Central memory CD4-positive, alpha-beta T cell (primary cell): ENCODE data around the gene ADAMTS17.

Source experiments
- DNase-seq: peaks from one replicate; pipeline ENCODE4 v3.0.0; 2022

The ADAMTS17 gene

DNA sequence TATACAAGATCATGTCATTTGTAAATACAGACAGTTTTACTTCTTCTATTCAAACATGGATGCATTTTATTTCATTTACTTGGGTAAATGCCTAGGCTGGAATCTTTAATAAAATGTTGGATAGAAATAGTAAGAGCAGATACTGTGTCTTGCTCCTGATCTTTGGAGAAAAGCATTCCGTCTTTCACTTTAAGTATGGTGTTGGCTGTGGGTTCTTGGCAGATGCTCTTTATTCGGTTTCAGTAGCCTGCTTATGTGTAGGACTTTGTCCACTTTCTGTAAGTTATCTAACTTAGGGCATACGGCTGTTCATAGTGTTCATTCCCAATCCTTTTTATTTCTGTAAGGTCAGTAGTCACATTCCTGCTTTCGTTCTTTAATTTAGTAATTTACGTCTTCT, 303.0 kb downstream of the ADAMTS17 start:
- DNase-seq: no peak

DNA sequence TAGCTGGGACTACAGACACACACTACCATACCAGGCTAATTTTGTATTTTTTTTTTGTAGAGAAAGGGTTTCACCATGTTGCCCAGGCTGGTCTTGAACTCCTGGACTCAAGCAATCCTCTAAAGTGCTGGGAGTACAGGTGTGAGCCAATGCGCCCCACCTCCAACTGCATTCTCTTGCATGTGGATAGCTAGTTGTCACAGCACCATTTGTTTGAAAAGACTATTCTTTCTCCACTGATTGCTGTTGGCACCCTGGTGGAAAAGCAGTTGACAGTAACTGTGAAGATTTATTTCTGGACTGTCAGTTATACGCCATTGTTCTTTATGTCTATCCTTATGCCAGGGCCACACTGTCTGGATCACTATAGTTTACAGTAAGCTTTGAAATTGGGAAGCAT, 303.9 kb downstream of the ADAMTS17 start:
- no peak for DNase-seq

DNA sequence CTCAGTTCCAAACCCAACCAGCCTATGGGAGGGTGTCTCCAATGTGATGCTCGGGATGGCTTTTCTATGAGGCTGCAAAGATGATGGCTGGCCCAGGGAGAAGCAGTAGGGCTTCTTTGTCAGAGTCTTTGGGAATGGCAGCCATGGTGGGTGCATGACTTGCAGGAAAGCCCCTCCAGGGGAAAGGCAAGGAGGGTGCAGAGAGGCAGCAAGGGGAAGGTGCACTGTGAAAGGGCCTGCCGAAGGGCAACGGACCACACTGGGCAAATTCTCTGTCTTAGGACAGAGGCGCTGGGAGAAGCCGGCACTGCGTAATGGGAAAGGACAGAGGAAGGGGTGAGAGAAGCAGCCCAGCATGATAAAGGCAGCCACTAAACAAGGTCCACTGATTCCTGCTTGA, 305.8 kb downstream of the ADAMTS17 start:
- DNase-seq: no peak

DNA sequence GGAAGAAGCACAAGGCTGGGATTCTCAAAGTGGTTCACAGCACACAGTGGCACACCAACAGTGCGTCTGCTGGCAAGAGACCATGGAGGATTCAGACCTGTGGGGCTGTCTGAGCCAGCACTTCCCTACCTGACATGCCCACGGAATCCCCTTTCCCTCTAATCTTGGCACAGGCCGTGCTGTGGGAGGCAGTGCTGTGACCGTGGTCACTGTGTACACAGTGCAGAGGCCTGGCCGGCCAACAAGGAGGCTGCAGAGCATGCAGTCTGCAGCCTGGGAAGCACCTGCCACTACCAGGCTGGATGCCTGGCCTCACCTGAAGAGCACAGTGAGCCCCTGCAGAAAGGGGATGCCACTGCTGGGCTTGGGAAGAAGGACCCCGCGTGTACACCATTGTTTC, 307.6 kb downstream of the ADAMTS17 start:
- no peak for DNase-seq

DNA sequence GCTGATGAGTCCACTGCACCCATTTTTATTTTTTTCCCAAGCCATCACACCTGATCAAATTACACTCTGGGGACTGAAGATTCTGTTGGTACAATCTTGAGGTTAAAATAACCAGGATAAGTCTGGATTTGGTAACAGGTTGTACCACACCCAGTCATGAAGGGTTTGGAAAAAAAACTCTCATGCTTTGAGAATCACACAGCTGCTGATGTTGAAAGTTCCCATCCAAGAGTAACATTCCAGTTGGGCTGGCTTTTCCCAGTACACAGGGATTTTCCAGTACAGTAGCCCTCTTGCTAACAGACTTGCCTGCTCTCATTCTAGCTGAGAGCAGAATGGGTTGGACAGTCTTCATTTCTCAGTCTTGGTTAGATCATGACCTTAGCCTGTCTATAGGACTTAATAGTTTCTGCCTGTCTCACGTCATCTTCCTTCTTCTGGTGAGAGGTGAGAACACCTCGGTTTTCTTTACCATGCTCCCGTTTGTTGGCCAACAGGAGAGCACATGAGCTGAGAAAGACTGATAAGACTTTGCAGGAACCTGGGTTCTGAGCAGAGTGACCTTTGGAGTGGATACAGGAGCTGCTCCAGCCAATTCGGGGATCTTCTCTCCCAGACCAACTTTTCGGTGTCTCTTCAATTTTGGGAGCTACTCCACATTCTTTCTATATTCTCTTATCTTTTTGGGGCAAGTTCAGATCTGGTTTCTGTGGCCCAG, 308.5 kb downstream of the ADAMTS17 start:
- DNase-seq: no peak

DNA sequence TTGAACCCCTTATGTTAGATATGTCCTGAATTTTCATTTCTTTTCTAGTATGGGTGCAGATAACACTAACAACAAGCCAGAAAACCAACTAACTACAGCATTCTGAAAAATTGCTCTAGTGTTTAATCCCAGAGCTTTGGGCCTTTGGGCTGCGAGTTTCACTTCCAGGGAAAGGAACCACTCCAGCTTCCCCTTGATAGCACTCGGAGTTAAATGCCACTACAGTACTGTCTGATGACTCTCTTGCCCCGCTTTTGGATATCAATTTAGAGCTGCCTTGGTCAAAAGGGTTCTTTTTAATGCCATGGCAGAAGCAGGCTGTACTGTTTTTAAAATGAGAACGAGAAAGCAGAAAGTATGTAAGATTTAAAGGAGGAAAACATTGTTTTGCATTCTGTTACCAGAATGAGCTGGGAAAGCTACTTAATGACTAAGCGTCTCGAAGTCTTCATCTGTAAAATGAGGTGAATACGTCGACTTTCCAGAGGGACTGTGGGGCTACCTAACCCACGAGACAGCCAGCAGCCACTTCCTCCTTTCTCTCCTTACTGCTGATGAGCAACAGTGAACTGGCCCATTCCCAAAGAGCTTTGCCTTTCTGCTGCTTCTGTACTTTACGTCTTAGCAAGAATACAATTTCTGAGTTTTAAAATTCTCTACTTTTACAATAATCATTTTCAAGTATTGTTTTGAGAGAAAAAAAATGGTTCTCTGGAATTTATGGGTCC, 309.3 kb downstream of the ADAMTS17 start:
- no peak for DNase-seq

DNA sequence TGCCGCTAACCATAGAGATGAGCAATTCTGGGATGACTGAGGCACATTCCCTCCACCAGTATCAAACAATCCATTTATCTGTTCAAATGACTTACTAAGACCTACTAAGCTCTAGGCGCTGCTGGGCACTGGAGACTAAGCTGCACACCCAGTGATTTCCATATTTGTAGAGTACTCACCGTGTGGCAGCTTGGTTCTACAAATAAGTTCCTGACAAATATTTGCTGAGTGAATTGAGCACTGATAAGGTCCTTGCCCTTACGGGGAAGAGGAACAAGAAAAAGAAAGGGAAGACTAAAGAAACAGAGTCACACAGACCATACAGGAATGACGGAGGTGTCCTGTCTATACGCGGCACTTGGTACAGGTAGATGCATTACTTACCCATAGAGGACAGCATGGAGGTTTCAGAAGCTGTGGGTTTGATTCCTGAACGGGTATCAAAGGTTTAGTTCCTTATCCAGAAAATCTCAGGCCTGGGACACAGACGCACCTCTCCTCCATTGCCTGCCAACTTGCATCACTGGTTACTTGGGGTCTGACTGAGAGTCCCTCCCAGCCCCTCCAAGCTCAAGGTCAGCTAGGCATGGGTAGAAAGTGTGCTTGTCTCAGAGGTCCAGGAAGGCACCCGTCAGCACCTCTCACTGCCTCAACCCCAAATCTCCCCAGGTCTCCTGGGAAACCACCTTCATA, 310.0 kb downstream of the ADAMTS17 start:
- no peak for DNase-seq

DNA sequence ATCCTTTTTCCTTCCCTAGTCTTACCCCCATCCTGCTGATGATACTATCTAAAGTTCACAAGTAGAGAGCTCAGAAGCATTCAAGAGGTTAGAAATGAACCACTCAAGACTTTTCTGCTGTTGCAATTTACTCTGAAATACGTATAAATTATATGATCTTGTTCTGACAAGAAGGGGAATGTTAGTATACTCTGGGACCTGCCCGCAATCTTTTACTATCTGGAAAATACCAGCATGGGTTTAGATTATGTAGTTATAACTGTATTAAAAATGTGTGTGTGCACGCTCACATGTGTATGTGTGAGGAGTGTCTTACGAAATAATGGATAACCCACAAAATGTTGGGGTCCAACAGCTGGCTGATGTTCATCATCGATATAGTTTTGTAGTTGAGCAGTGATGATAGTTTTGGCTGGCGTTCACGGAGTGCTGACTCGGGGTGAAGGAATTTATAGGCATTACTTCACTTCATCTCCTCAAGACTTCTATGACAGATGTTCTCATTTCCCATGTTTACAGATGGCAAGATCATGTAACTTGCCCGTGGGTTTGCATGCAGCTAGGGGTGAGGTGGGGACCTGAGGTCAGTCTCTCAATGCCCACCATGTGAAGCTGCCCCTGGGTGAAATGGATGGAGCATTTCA, 311.1 kb downstream of the ADAMTS17 start:
- no peak for DNase-seq

DNA sequence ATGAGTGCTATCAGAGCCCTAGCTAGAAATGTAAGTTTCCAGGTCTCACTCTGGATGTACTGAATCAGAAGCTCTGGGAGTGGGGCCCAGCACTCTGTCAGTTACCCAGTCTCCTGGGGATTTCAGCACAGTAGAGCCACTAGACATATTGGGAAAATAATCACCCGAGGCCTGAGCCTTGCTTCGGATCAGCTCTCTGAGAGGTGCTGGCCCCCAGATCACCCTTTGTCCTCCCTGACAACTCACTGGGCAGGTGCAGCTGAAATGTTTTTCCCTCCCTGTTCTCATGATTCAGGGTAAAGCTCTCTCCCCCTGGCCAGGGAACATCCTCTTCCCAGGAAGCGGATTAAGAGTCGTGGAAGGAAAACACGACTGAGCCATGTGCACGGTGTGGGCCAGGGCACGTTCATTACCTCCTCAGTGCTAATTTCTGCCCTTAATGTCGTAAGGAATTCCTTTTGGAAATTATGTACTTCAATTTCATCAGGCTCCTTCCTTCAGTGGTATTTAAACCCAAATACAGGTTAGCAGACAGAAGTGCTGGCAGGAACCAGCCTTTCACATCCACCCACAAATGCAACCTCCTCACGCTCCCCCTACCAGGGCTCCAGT, 311.8 kb downstream of the ADAMTS17 start:
- DNase-seq: no peak

DNA sequence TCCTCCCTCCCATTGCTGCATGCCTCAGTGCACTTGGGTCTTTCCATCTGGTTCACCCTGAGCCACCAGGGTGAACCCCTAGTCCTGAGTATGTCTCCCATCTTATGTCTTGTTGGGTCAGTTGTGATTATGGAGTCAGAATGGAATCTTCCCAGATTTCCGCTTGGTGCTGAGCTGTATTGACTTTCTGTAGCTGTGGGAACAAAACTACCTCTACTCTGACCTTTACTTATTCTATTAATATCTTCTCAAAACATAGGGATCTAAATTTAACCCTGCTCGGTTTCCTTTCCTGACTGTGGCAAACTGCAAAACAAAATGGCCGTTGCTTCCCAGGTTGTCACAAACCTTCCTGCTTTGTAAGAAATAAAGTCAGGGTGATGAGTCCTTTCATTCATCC, 312.7 kb downstream of the ADAMTS17 start:
- DNase-seq: no peak

DNA sequence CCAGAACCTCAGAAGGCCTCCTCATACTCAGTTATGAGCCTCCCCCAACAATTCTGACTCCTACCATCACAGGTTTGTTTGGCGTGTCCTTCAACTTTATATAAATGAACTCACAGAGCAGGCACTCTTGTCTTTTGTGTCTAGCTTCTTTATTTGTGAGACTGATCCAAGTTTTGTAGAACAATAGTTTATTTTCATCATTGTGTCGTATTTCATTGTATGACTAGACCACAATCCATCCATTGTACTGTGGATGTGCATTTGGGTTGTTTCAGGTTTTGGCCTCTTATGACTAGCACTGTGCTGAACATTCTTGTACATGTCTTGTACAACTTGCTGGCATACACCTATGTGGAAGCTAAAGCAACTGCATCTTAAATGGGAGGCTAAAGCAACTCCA, 315.7 kb downstream of the ADAMTS17 start:
- no peak for DNase-seq

DNA sequence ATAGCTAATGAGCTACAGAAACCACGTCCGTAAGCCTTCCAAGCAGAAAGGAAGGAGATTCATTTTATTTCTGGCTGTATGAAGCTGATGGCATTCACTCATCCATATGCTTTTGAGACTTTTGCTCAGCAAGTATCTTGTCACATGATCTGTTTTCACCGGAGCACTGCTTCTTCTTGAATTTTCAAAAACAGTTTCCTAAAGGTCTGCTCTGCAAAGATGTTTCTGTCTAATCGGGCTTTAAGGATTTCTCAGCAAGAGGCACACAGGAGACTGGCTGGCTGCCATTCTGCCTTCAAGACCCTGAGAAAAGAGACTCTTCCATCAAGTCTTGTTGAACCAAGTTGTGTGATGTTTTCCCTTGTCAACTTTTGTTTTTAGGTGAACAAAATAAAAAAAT, 319.0 kb downstream of the ADAMTS17 start:
- DNase-seq: no peak

DNA sequence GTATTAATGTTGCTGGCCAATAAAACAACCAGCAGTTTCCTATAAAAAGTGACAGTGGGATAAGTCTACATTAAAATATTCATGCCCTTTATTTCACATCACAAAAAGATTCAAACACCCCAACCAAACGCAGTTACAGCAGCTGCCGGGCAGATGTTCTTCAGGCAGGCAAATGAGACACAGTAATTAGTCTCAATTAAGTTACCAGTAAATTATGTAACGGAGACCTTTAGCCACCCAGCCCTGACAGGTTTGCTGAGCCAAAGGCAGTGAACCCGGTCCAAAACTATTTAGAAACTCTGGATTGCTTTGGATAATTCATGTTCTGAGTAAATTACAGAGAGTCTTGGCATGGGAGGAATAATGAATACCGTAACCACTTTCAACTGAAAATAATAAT, 319.4 kb downstream of the ADAMTS17 start:
- no peak for DNase-seq

DNA sequence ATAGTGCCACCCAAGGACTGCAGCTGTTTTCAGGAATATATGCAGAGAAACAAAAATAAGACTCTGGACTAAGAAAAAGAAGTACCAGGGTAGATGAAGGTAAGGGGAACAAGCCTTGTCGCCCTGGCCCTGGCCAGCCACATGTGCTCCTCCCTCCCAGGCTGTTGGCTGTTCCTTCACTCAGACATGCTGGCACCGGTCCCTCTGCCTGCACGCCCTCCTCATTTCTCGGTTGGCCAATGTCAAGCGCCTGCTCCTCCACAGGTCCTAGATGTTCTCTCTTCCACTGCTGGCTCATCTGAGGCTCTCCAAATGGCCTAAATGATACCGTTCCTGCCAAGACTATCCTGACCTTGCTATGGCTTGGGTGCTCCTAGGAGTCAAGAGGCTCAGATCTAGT, 320.1 kb downstream of the ADAMTS17 start:
- no peak for DNase-seq

DNA sequence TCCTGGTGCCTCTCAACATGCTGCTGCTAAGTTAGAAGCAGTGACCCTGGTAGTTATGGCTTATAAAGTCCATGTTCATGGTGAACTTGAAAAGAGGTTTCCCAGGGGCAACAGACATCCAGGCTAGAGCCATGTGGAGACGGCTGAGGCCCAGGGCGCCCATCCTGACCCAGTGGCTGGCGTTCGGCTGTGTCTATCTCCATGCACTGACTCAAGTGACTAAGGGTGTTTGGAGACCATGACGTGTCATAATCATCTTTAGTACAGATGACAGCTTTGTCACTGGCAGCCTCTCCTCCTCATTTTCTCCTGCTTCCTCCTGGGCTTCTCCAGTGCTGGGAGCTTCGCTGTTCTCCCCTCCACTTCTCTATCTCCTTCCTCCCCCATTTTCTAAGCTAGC, 321.2 kb downstream of the ADAMTS17 start:
- no peak for DNase-seq

DNA sequence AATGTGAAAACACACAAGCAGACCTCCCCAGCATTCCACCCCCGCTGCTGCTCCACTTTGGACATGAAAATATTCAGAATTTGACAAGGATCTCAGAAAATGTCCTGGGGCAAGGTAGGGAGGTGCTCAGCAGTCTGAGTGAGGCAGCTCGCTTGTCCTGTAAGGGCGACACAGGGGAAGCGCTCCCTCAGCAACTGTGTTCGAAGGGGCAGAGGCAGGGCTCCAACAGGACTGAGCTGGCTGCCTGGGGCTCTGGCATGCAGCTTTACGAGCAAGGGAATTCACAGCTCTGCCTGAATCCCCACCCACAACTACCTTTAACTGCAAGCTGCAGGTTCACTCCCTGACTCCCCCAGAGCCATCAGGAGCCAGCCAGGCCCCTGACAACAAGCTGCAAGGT, 321.6 kb downstream of the ADAMTS17 start:
- DNase-seq: no peak

DNA sequence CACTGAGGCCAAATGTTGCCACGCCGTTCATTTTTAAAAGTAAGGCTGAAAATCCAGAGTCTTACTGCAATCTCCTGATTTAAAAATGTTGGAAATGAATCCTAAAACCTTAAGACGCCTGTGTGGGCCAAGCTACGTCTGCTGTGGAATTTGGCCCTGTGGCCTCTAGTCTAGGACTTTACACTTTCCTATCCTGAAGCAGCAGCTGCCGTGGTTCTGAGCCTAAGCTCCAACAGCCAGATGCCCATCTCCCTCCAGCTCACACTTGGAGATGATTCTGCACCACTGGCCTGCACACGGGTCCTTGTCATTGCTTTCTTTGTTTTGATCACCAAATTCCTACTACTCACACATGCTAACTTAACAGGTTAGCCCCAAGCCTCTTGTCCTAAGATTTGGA, 322.2 kb downstream of the ADAMTS17 start:
- DNase-seq: no peak

DNA sequence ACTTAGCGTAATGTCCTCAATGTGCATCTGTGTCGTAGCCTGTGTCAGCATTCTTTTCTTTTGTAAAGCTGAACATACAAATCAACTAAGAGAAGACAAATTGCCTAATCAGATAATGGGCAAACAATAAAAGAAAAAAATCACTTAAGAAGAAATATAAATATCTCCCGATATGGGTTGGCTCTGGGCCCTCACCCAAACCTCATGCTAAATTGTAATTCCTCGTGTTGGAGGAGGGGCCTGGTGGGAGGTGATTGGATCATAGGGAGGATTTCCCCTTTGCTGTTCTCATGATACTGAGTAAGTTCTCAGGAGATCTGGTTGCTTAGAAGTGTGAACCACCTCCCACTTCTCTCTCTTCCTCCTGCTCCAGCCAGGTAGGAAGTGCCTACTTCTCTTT, 323.6 kb downstream of the ADAMTS17 start:
- no peak for DNase-seq

DNA sequence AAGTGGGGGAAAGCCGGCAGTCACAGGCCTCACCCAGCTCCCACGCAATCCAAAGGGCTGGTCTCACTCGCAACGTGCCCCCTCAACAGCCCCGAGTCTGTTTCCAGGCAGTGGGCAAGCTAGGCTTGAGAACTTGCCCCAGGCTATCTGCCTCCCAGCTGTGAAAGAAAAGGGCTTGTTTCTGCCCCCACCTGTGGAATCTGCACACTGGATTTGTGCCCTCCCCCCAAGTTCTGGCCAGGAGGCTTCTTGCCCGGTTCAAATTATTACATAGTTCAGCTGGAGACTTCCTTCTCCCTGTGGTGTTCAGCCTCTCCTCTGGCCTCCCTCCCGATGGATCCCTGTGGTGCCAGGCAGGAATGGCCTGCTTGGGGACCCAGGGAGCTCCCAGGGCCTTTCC, 324.6 kb downstream of the ADAMTS17 start:
- no peak for DNase-seq

DNA sequence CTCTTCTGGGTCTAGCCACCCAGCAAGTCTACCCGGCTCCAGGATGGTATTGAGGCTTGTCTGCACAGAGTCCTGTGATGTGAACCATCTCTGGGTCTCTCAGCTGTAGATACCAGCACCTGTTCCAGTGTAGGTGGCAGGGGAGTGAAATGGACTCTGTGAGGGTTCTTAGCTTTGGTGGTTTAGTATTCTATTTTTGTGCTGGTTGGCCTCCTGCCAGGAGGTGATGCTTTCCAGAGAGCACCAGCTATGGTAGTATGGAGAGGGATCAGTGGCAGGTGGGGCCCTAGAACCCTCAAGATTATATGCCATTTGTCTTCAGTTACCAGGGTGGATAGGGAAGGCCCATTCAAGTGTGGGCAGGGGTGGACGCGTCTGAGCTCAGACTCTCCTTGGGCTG, 325.1 kb downstream of the ADAMTS17 start:
- DNase-seq: no peak

DNA sequence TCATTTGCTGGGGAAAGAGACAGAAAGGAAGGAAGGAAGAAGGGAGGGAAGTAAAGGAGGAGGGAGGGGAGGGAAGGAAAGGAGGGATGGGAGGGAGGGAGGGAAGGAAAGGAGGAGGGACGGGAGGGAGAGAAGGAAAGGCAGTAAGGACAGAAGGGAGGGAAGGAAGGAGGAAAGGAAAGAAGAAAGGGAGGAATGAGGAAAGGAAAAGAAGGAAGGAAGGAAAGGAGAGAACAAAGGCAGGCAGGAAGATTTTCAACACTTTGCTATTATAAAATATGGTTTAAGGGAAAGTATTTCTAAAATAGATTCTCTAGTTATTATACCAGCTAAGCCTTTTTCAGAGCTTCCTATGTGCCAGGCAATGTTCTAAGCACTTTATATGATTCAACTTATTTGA, 330.5 kb downstream of the ADAMTS17 start:
- no peak for DNase-seq

DNA sequence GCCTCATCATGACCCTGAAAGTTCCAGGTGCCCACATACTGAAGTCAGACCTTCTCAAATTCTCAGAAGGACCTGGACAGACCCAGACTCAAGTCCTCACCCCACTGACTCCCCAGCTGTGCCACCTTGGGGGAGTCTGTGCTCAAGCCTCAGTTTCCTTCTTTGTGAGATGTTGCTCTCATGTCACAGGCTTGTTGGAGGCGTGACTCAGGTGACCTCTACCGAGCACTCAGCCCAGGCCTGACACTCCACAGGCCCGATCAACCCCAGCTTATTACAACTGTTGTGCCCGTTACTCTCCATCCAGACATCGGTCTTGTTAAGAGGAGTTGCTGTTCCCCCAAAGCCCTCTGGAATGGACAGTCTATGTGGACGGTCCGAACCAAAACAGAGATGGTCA, 332.4 kb downstream of the ADAMTS17 start:
- DNase-seq: no peak

DNA sequence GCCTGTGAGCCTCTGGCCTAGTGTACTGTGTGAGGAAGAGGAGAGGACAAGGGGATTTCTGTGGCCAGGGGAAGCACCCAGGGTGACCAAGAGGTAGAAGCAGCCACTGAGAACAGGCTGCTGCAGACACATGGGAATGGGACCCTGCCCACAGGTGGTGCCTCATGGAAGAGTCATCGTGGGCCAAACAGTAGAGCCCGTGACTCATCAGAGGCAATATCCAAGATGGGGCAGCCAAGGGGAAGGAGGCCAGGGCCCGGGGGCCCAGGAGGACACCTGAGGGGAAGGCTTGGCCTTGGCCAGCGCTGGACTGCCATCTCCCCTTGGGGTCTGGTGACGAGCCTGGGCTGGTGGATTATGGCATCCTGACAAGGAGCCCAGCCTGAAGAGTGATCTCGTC, 333.5 kb downstream of the ADAMTS17 start:
- no peak for DNase-seq
